Measurements from ENCODE around the gene WDCP.

Gene WDCP

DNA sequence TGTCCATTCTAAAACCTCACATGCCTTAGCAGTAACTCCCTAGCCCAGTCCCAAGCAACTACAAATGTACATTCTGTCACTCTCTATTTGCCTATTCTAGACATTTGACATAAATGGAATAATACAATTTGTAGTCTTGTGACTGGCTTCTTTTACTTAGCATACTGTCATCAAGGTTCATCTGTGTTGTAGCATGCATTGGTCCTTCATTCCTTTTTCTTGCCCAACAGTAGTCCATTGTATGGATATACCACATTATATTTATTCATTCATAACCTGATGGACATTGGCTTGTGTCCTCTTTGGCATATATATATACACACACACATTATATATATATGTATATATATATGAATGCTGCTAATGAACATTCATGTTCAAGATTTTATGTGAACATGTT, 39.5 kb downstream of the WDCP start:
- Histone ChIP-seq H3K27ac (ENCODE audit: low read depth, low read length, poor library complexity, severe bottlenecking) (no peak overlapping the region), H3K9ac (ENCODE audit: low read length) (no peak overlapping the region), H3K9me3 (ENCODE audit: low read length) (no peaks in the 10 kb centered on the region), H3K36me3 (ENCODE audit: insufficient read depth, low read length) (no peaks in the 10 kb centered on the region), H3F3A (ENCODE audit: insufficient read depth, low read length) (no peaks in the 10 kb centered on the region), H4K20me1 (ENCODE audit: insufficient read depth, low read length) (no peaks in the 10 kb centered on the region), H3K4me1 (ENCODE audit: insufficient read depth, low read length, severe bottlenecking) (no peaks in the 10 kb centered on the region), H3K79me2 (ENCODE audit: insufficient read depth, low read length) (no peaks in the 10 kb centered on the region), H2AFZ (ENCODE audit: low read length) (no peak overlapping the region), H3K4me3 (ENCODE audit: low read depth, low read length, poor library complexity, severe bottlenecking) (no peak overlapping the region), H3K9me2 (ENCODE audit: low read depth, low read length) (no peaks in the 10 kb centered on the region), H3K4me2 (ENCODE audit: low read length) (no peak overlapping the region), H3K27me3 (ENCODE audit: insufficient read depth, low read length) (peaks cover 3% of the 10 kb centered on the region; the same call in 1 of the 2 replicates)
- TF ChIP-seq EZH2 (IDR thresholded peaks at IDR 0.05; ENCODE audit: borderline replicate concordance, low read length) = no peak
- TF ChIP-seq, protein P1, sequence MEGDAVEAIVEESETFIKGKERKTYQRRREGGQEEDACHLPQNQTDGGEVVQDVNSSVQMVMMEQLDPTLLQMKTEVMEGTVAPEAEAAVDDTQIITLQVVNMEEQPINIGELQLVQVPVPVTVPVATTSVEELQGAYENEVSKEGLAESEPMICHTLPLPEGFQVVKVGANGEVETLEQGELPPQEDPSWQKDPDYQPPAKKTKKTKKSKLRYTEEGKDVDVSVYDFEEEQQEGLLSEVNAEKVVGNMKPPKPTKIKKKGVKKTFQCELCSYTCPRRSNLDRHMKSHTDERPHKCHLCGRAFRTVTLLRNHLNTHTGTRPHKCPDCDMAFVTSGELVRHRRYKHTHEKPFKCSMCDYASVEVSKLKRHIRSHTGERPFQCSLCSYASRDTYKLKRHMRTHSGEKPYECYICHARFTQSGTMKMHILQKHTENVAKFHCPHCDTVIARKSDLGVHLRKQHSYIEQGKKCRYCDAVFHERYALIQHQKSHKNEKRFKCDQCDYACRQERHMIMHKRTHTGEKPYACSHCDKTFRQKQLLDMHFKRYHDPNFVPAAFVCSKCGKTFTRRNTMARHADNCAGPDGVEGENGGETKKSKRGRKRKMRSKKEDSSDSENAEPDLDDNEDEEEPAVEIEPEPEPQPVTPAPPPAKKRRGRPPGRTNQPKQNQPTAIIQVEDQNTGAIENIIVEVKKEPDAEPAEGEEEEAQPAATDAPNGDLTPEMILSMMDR (IDR thresholded peaks at IDR 0.05; ENCODE audit: low read length) = no peak

DNA sequence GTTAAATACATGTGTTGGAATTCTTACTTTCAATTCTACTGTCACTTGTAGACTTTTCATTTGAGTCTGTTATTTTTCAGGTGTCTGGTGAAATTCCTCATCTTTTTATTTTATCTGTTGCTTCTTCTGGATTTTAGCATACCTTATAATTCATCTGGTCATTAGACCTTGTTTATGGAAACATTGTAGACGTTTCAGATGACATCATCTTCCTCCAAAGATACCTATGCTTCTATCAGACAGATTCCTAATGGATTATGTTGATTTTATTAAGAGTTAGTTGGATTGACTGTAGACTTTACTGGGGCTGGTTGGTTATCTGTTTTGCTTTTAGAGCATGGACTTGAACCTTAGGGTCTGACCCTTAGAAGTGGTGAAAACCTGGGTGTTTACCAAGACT, 52.6 kb downstream of the WDCP start:
- Histone ChIP-seq H3K4me1 (ENCODE audit: insufficient read depth, low read length, severe bottlenecking) (no peaks in the 10 kb centered on the region), H4K20me1 (ENCODE audit: insufficient read depth, low read length) (no peaks in the 10 kb centered on the region), H3K4me2 (ENCODE audit: low read length) (no peak overlapping the region), H3K27me3 (ENCODE audit: insufficient read depth, low read length) (no peaks in the 10 kb centered on the region), H3K79me2 (ENCODE audit: insufficient read depth, low read length) (no peaks in the 10 kb centered on the region), H3K9ac (ENCODE audit: low read length) (no peak overlapping the region), H3K27ac (ENCODE audit: low read depth, low read length, poor library complexity, severe bottlenecking) (no peak overlapping the region), H3F3A (ENCODE audit: insufficient read depth, low read length) (no peaks in the 10 kb centered on the region), H3K9me2 (ENCODE audit: low read depth, low read length) (no peaks in the 10 kb centered on the region), H3K36me3 (ENCODE audit: insufficient read depth, low read length) (peaks cover under 1% of the 10 kb centered on the region; the same call in 1 of the 2 replicates), H2AFZ (ENCODE audit: low read length) (no peak overlapping the region), H3K9me3 (ENCODE audit: low read length) (no peaks in the 10 kb centered on the region), H3K4me3 (ENCODE audit: low read depth, low read length, poor library complexity, severe bottlenecking) (no peak overlapping the region)
- TF ChIP-seq EZH2 (IDR thresholded peaks at IDR 0.05; ENCODE audit: borderline replicate concordance, low read length) = no peak
- TF ChIP-seq, protein P1 (IDR thresholded peaks at IDR 0.05; ENCODE audit: low read length) = no peak

DNA sequence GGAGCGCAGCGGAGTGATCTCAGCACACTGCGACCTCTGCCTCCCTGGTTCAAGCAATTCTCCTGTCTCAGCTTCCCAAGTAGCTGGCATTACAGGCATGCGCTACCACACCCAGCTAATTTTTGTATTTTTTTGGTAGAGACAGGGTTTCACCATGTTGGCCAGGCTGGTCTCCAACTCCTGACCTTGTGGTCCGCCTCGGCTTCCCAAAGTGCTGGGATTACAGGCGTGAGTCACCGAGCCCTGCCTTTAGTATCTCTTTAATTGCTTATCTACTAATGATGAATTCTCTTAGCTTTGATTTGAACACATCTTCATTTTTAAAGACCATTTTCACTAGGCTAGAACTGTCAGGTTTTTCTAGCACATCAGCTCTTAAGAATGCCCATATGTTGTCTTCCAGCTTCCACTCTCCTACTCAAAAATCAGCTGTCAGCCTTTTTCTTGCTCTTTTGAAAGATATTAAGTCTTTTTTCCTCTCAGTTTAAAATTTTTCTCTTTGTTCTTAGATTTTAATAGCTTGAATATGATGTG, 53.4 kb downstream of the WDCP start:
- Histone ChIP-seq H3K27ac (ENCODE audit: low read depth, low read length, poor library complexity, severe bottlenecking) (no peak overlapping the region), H3K4me1 (ENCODE audit: insufficient read depth, low read length, severe bottlenecking) (no peaks in the 10 kb centered on the region), H4K20me1 (ENCODE audit: insufficient read depth, low read length) (no peaks in the 10 kb centered on the region), H3K27me3 (ENCODE audit: insufficient read depth, low read length) (no peaks in the 10 kb centered on the region), H3K9me2 (ENCODE audit: low read depth, low read length) (no peaks in the 10 kb centered on the region), H3K9ac (ENCODE audit: low read length) (no peak overlapping the region), H3K9me3 (ENCODE audit: low read length) (no peaks in the 10 kb centered on the region), H3K4me2 (ENCODE audit: low read length) (no peak overlapping the region), H3K4me3 (ENCODE audit: low read depth, low read length, poor library complexity, severe bottlenecking) (no peak overlapping the region), H2AFZ (ENCODE audit: low read length) (no peak overlapping the region), H3K36me3 (ENCODE audit: insufficient read depth, low read length) (no peaks in the 10 kb centered on the region), H3K79me2 (ENCODE audit: insufficient read depth, low read length) (no peaks in the 10 kb centered on the region), H3F3A (ENCODE audit: insufficient read depth, low read length) (no peaks in the 10 kb centered on the region)
- TF ChIP-seq, protein P1 (IDR thresholded peaks at IDR 0.05; ENCODE audit: low read length) = no peak
- TF ChIP-seq EZH2 (IDR thresholded peaks at IDR 0.05; ENCODE audit: borderline replicate concordance, low read length) = no peak

All from OCI-LY1 (cell line).